GM21526 (cell line): ENCODE results near the gene C11orf54.
"Not testable (repeated sequence)": the region's sequence is repeated elsewhere in the genome, so short reads cannot be mapped to it uniquely, and the experiment has no call there.

Source experiments
- ATAC-seq: cut with Tn5 transposase; IDR thresholded peaks from one replicate; pipeline ENCODE4 v1.9.1; 2021; ENCODE audit warnings: moderate library complexity; ENCODE audit not compliant: unreplicated experiment, low FRiP score

Gene C11orf54

DNA sequence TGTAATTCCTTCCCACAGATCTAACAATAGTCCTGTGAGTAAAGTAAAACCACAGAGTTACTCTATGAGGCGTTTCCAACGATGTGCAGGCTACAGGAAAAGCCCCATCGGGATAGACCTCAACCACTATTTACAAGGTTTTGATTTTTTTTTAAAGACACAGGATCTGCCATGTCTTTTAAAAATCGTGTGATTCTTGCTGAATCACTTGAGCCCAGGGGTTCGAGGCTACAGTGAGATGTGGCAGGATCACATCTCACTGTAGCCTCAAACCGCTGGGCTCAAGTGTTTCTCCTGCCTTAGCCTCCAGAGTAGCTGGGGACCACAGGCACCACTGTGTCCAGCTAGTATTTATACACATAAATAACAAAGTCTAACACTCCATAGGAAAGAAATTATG, 8.0 kb upstream of the C11orf54 start:
- ATAC-seq, result no peak

GRCh38 chr11:93734427-93735222, 6.8 kb upstream of the C11orf54 start:
- ATAC-seq, result no peak

GRCh38 chr11:93735627-93736026, 5.8 kb upstream of the C11orf54 start:
- no peak for ATAC-seq

DNA sequence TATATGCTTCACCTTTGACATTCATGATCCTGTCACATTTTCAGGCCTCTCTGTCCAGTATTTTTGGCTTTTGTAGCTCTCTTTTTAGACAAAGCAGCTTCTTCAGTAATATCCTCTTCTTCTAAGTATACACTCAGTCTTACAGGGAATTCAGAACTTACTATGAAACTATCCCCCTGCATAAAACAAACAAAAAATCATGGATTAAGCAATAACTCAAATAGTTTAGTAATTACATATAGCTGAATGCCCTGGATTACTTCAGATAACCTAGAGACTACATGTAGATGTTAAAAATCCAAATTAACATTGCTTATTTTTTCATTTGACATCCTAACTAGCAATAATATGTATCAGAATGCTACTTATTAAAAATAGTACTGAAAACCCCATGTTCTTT, 5.3 kb upstream of the C11orf54 start:
- ATAC-seq, result no peak

GRCh38 chr11:93737904-93738612, 3.4 kb upstream of the C11orf54 start:
- no peak for ATAC-seq

DNA sequence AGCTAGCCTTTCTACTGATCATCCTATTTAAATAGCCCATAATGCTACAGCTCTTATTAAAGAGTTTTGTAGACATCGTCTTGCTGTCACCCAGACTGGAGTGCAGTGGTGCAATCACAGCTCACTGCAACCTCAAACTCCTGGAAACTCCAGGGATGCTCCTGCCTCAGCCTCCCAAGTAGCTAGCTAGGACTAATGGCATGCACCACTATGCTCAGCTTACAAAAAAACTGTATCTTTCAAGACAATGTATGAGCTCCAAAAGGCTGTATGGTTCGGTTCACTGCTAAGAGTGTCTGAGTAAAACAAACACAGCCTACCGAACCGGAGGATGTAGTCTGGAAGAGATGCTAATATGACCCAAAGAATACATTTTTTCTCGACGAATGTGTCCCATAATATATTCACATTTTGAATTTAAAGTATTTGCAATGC, 2.8 kb upstream of the C11orf54 start:
- ATAC-seq, result no peak

DNA sequence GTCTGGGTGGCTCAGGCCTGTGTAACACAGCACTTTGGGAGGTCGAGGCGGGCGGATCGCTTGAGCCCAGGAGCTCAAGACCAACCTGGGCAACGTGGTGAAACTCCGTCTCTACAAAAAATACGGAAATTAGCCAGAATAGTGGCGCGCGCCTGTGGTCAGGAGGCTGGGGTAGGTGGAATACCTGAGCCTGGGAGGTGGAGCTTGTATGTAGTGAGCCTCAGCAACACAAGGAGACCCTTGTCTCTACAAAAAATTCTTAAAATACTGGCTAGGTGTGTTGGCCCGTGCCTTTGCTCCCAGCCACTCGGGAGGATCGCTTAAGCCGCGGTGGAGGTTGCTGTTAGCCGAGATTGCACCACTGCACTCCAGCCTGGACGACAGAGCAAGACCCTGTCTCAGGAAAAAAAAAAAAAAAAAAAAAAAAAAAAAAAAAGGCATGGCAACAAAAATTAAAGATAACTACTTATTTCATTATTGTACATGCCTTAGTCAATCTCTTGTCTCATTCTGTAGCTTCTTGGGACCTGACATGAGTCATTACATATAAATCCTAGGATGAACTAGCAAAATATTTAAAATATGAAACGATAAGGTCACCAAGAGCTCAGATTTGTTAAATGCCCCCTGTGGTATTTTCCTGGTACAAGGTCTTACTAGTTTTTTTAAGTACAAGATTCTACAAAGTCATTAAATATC, 1.3 kb upstream of the C11orf54 start:
- no peak for ATAC-seq

DNA sequence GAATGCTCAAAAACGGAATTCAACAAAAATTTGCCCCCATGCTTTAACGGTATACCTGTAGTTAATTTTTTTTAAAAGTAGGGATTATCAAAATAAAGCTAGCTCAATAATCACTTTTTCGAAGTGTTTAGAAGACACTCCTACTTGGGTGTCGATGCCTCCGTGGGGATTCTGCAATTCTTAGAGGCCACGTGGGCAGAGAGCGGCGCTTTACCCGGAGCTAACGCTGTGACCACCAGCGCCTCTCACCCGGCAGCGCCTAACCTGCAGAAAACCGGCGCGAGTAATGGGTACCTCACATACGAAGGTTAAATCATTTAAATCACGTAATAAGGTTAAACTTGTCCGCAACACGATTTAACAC, 760 bp upstream of the C11orf54 start:
- peak; percentile 42 for ATAC-seq

- ATAC-seq, result peak; percentile 22
These were observed 382 bp downstream of the C11orf54 start for GRCh38 chr11:93741882-93742226.

GRCh38 chr11:93743291-93743690, 1.8 kb downstream of the C11orf54 start:
- ATAC-seq, result no peak

GRCh38 chr11:93744669-93745004, 3.2 kb downstream of the C11orf54 start:
- ATAC-seq, result no peak

GRCh38 chr11:93745005-93745755, 3.7 kb downstream of the C11orf54 start:
- not testable (repeated sequence) for ATAC-seq

- no peak for ATAC-seq
These were observed 4.6 kb downstream of the C11orf54 start for GRCh38 chr11:93746101-93746500.

GRCh38 chr11:93747122-93747521, 5.7 kb downstream of the C11orf54 start:
- no peak for ATAC-seq

- ATAC-seq, result no peak
These were observed 9.5 kb downstream of the C11orf54 start for GRCh38 chr11:93751001-93751400.

- ATAC-seq, result no peak
These were observed 11.8 kb downstream of the C11orf54 start for GRCh38 chr11:93753241-93753640.

GRCh38 chr11:93756748-93757147, 15.3 kb downstream of the C11orf54 start:
- ATAC-seq, result no peak

DNA sequence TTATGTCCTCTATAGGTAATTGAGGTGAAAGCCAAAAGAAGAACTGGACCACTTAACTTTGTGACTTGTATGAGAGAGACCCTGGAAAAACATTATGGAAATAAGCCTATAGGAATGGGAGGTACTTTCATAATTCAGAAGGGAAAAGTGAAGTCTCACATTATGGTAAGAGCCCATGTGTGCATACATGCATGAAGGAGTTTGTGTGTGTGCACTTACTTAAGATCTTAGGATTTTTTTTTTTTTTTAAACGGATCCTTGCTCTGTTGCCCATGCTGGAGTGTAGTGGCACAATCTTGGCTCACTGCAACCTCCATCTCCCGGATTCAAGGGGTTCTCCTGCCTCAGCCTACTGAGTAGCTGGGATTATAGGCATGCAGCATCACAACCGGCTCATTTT, 15.8 kb downstream of the C11orf54 start:
- no peak for ATAC-seq

GRCh38 chr11:93757924-93758865, 16.7 kb downstream of the C11orf54 start:
- no peak for ATAC-seq

GRCh38 chr11:93759123-93759522, 17.7 kb downstream of the C11orf54 start:
- not testable (repeated sequence) for ATAC-seq
